Right hindlimb (tissue), 1 donor: ENCODE measurements around the gene ZNF835.

Experiments used
- DNase-seq: peaks from one replicate; pipeline ENCODE4 v3.0.0-alpha.2; 2018

Gene ZNF835

GRCh38 chr19:56661248-56661647 lies 10.3 kb downstream of the ZNF835 start:
- no peak for DNase-seq

GRCh38 chr19:56660381-56661107 lies 11.0 kb downstream of the ZNF835 start:
- peak; percentile 26 for DNase-seq

- no peak for DNase-seq
These were observed 17.4 kb downstream of the ZNF835 start for GRCh38 chr19:56654151-56654550.

GRCh38 chr19:56643460-56643955 lies 28.0 kb downstream of the ZNF835 start:
- no peak for DNase-seq

GRCh38 chr19:56642711-56643459 lies 28.7 kb downstream of the ZNF835 start, which contains the start of gene SMIM17:
SMIM17 (plus strand) TSS chr19:56643159; CDS start chr19:56645668, 2,509 bp downstream.
- DNase-seq, result no peak

GRCh38 chr19:56639217-56639616 lies 32.3 kb downstream of the ZNF835 start:
- no peak for DNase-seq

GRCh38 chr19:56637976-56638555 lies 33.5 kb downstream of the ZNF835 start:
- DNase-seq, result peak; percentile 90

GRCh38 chr19:56633021-56633420 lies 38.5 kb downstream of the ZNF835 start:
- DNase-seq, result no peak

- DNase-seq, result no peak
These were observed 45.8 kb downstream of the ZNF835 start for GRCh38 chr19:56625708-56626107.

GRCh38 chr19:56623006-56623405 lies 48.6 kb downstream of the ZNF835 start:
- no peak for DNase-seq

GRCh38 chr19:56622374-56622773 lies 49.2 kb downstream of the ZNF835 start:
- no peak for DNase-seq

GRCh38 chr19:56619121-56619520 lies 52.4 kb downstream of the ZNF835 start:
- no peak for DNase-seq

- no peak for DNase-seq
These were observed 54.0 kb downstream of the ZNF835 start for GRCh38 chr19:56617531-56617930.

- no peak for DNase-seq
These were observed 57.9 kb downstream of the ZNF835 start for GRCh38 chr19:56613639-56614038.

- no peak for DNase-seq
These were observed 58.8 kb downstream of the ZNF835 start for GRCh38 chr19:56612737-56613136.
